ENCODE measurements around the gene PLPPR4.

Gene PLPPR4

GRCh38 chr1:99358770-99359169 is 94.5 kb downstream of the PLPPR4 start:
- no peaks in the 10 kb centered on the region for H3K79me2 ChIP-seq (ENCODE audit: insufficient read depth, low read length)
- H3K9me2 ChIP-seq (replicated peaks; ENCODE audit: insufficient read depth, low read length), result no peaks in the 10 kb centered on the region
- no peaks in the 10 kb centered on the region for H3K9me3 ChIP-seq (ENCODE audit: insufficient read depth, low read length)
- no peak for TF ChIP-seq EZH2phosphoT487 (conservative IDR thresholded peaks at IDR 0.05; ENCODE audit: low read length)
- no peak for TF ChIP-seq CTCF (IDR thresholded peaks at IDR 0.05; ENCODE audit: insufficient read depth, low read length, poor library complexity, severe bottlenecking)
- H2AFZ ChIP-seq (ENCODE audit: low read depth, low read length, severe bottlenecking), result no peak overlapping the region
- H3K27me3 ChIP-seq (ENCODE audit: low read length), result no peaks in the 10 kb centered on the region
- H3K4me3 ChIP-seq (ENCODE audit: insufficient read depth, low read length, poor library complexity, severe bottlenecking), result no peak overlapping the region
- no peaks in the 10 kb centered on the region for H4K20me1 ChIP-seq (ENCODE audit: low read depth, low read length)
- no peak overlapping the region for H3K4me2 ChIP-seq (ENCODE audit: low read depth, low read length, poor library complexity, severe bottlenecking)
- H3F3A ChIP-seq (ENCODE audit: insufficient read depth), result no peaks in the 10 kb centered on the region
- no peaks in the 10 kb centered on the region for H3K36me3 ChIP-seq (ENCODE audit: low read length)
- H3K9ac ChIP-seq (ENCODE audit: low read length), result no peak overlapping the region
- H3K27ac ChIP-seq (ENCODE audit: low read depth, low read length), result no peak overlapping the region

All from SU-DHL-6 (cell line).